Lower leg skin (tissue), 3 donors: Measurements from ENCODE around the gene DNAAF8.

Source experiments
- POLR2A ChIP-seq, 2 donors: fragments of 450-650 bp; IDR thresholded peaks; one replicate each; pipeline ENCODE4 v1.6.1; 2016 to 2017; ENCODE audit warnings: antibody characterized with exemption in 2 of 2, mild to moderate bottlenecking in 1 of 2, moderate library complexity in 1 of 2
- TF ChIP-seq, protein P1 (sequence below), 3 donors: fragments of 450-650 bp; IDR thresholded peaks; one replicate each; pipeline ENCODE4 v1.5.1; 2016; ENCODE audit warnings: antibody characterized with exemption in 3 of 3, mild to moderate bottlenecking in 3 of 3, moderate library complexity in 2 of 3

DNA sequence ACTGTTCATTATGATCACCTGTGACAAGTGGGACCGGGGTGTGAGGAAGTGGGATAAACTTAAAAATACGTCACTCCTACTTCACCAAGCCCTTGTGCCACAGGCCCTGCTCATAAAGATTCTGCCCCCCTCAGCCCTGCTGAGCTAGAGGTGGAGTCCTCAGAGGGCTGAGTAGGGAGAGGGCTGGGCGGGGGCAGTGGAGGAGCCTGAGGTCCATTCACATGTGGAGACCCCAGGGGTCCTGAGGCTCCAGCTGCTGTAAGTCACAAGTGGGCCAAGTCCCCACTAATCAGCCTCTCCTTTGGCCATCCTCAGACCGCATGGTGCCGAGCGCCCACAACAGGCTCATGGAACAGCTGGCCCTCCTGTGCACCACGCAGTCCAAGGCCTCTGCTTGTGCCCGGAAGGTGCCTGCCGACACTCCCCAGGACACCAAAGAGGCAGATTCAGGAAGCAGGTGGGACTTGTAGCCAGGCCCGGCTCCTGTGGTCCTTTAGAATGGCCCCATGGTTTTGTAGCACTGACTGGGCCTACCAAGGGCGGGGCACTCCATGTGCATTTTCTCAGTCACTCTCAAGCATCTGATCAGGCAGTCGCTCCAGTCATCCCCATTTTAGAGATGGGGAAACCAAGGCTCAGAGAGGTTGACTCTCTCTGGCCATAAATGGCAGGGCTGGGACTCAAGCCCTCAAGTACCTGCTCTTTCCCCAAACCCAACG is 10.4 kb downstream of the DNAAF8 start:
- TF ChIP-seq, protein P1, sequence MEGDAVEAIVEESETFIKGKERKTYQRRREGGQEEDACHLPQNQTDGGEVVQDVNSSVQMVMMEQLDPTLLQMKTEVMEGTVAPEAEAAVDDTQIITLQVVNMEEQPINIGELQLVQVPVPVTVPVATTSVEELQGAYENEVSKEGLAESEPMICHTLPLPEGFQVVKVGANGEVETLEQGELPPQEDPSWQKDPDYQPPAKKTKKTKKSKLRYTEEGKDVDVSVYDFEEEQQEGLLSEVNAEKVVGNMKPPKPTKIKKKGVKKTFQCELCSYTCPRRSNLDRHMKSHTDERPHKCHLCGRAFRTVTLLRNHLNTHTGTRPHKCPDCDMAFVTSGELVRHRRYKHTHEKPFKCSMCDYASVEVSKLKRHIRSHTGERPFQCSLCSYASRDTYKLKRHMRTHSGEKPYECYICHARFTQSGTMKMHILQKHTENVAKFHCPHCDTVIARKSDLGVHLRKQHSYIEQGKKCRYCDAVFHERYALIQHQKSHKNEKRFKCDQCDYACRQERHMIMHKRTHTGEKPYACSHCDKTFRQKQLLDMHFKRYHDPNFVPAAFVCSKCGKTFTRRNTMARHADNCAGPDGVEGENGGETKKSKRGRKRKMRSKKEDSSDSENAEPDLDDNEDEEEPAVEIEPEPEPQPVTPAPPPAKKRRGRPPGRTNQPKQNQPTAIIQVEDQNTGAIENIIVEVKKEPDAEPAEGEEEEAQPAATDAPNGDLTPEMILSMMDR (IDR thresholded peaks at IDR 0.05), result no peak
- no peak for TF ChIP-seq POLR2A (IDR thresholded peaks at IDR 0.05)
